Progenitor cell of endocrine pancreas (in vitro differentiated cells): ENCODE results near the gene ZKSCAN4. TPM values are rescaled to one million over a fixed set of nuclear protein-coding genes. Genes with fewer than 3 reads are reported as not detected.

Experiments
- DNase-seq: peaks from one replicate; pipeline ENCODE4 v3.0.0; 2021; ENCODE audit warnings: low spot score; ENCODE audit not compliant: unreplicated experiment
- H3K27ac Mint-ChIP-seq: 2 replicates; pipeline ENCODE4 v1.8.0; 2021; ENCODE audit warnings: mild to moderate bottlenecking, moderate library complexity, mixed read lengths
- H3K27me3 Mint-ChIP-seq: 2 replicates; pipeline ENCODE4 v1.8.0; 2021; ENCODE audit warnings: mixed read lengths
- H3K36me3 Mint-ChIP-seq: 2 replicates; pipeline ENCODE4 v1.8.0; 2022; ENCODE audit warnings: mixed read lengths; ENCODE audit not compliant: insufficient read depth
- H3K4me1 Mint-ChIP-seq: 2 replicates; pipeline ENCODE4 v1.8.0; 2021; ENCODE audit warnings: low read depth, mixed read lengths
- H3K4me3 Mint-ChIP-seq: 2 replicates; pipeline ENCODE4 v1.8.0; 2021; ENCODE audit warnings: low read depth, mild to moderate bottlenecking, moderate library complexity, mixed read lengths
- H3K9me3 Mint-ChIP-seq: 2 replicates; pipeline ENCODE4 v1.8.0; 2021; ENCODE audit warnings: low read depth, mixed read lengths
- total RNA-seq: library from RNA; stranded (reverse); gene quantifications from 2 replicates; pipeline ENCODE4 v1.2.1, GENCODE V29; 2021
- TF ChIP-seq, protein P1 (sequence below): fragments of 200-600 bp; sonication (generic); IDR thresholded peaks from one replicate; pipeline ENCODE4 v1.5.0; 2021; ENCODE audit warnings: antibody characterized with exemption, mild to moderate bottlenecking; ENCODE audit not compliant: unreplicated experiment

ZKSCAN4 gene
- total RNA-seq, 1 donor from 2014 or later, result 9.0 TPM

DNA sequence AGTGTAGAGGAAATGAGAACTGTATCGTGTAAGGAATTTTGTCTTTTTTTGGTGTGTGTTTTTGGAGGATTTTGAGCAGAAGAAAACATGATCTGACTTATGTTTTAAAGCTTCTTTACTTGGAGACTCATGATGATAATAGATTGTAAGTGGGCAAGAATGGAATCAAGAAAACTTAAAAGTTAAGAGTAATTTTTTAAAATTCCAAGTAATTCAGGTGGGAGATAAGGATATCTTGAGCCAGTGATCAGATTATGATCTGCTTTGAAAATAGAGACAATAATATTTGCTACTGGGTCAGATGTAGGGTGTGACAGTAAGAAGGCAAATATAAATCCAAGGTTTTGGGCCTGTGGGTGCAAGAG, 15.6 kb upstream of the ZKSCAN4 start:
- Mint-ChIP-seq H3K36me3 (peaks cover 7% of the 10 kb centered on the region), H3K9me3 (no peaks in the 10 kb centered on the region), H3K27me3 (peaks cover 5% of the 10 kb centered on the region), H3K4me1 (peaks cover 2% of the 10 kb centered on the region), H3K4me3 (no peak overlapping the region), H3K27ac (no peak overlapping the region)
- no peak for DNase-seq
- TF ChIP-seq, protein P1, sequence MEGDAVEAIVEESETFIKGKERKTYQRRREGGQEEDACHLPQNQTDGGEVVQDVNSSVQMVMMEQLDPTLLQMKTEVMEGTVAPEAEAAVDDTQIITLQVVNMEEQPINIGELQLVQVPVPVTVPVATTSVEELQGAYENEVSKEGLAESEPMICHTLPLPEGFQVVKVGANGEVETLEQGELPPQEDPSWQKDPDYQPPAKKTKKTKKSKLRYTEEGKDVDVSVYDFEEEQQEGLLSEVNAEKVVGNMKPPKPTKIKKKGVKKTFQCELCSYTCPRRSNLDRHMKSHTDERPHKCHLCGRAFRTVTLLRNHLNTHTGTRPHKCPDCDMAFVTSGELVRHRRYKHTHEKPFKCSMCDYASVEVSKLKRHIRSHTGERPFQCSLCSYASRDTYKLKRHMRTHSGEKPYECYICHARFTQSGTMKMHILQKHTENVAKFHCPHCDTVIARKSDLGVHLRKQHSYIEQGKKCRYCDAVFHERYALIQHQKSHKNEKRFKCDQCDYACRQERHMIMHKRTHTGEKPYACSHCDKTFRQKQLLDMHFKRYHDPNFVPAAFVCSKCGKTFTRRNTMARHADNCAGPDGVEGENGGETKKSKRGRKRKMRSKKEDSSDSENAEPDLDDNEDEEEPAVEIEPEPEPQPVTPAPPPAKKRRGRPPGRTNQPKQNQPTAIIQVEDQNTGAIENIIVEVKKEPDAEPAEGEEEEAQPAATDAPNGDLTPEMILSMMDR, result no peak

DNA sequence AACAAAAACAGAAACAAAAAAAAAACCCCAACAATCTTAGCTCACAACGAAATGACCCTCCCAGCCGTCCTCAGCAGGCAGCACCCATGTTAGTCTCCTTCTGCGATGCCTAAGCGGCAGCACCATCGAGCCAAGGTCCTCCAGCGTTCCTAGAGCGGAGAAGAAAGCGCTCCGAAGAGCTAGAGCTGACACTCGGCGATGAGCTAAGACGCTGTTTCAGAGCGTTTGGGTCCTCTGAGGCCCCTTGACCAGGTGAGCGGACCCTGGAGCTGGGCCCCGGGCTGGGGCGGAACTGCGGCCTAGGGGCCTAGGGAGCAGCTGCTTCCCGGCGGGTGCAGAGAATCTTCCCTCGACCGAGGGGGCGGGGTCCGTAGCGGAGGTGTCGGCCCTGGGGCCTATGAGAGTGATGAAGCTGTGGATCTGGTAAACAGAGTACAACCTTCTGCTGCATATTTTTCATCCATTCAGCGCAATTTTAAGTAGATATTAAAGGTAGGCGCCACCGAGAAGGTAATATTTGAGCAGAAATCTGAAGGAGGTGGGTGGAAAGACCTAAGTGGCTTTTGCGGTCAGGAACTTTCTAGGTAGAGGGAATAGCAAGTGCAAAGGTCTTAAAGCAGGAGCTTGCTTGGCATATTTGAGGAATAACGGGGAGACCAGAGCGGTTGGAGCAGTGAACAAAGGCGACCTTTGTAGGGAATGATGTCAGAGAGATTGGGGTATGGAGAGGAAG, 15.1 kb upstream of the ZKSCAN4 start, which contains the start of gene ZSCAN26:
Gene ZSCAN26 (plus strand): TSS at position 182 of the 733 bp plus-strand sequence. CDS start 4,777 bp downstream, outside the sequence.
- Mint-ChIP-seq H3K9me3 (no peaks in the 10 kb centered on the region), H3K27ac (no peak within 1 kb of the TSS), H3K4me1 (peaks cover 2% of the 10 kb centered on the region), H3K36me3 (peaks cover 3% of the 10 kb centered on the region), H3K27me3 (peaks cover 5% of the 10 kb centered on the region), H3K4me3 (no peak within 1 kb of the TSS)
- DNase-seq, result peak; percentile 62
- TF ChIP-seq, protein P1, result no peak

DNA sequence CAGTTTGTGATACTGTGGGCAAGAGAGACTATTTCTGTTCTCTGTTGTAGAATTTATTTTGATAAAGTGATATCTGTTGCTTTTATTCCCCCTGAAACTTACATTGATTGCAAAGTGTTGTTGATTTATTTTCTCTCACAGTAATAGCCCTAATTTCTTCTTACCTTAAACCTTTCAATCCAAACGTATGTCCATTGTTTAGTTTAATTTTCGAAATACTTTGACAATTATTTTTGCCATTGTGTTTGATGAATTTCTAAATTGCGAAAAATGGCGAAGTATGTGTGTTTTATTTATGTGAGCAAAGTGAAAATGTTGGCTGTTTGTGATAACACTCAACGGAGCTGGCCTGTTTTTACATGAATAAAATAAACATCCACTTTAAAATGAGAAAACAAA, 14.5 kb upstream of the ZKSCAN4 start:
- DNase-seq, result no peak
- no peak overlapping the region for H3K27ac Mint-ChIP-seq
- no peak overlapping the region for H3K4me3 Mint-ChIP-seq
- H3K4me1 Mint-ChIP-seq, result peaks cover 2% of the 10 kb centered on the region
- H3K9me3 Mint-ChIP-seq, result no peaks in the 10 kb centered on the region
- TF ChIP-seq, protein P1, result no peak
- H3K27me3 Mint-ChIP-seq, result peaks cover 5% of the 10 kb centered on the region
- peaks cover 1% of the 10 kb centered on the region for H3K36me3 Mint-ChIP-seq

DNA sequence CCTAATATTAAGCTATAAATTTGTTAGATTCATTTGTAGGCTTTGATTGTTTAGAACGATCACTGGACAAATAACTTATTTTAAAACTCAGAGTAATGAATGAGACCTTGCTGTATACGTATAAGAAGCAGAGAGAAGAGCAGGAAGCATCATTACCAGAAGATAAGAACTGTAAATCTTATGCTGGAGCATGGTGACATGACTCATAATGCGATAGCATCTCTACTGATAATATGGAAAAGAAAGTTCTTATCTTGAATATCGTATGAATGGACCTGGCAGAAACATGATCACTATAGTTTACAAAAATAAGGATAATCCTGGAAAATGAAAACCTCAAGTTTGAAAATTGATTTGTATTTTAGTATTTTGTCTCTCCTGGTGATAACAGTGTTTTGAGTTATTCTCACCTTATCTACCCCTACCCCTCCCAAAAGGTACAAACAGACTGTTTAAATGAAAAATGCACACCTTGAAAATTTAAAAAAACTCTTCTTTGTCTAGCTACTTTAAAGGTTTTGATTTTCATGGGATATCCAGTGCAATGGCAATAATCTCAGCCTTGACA, 12.8 kb upstream of the ZKSCAN4 start:
- Mint-ChIP-seq H3K36me3 (no peaks in the 10 kb centered on the region), H3K4me3 (no peak overlapping the region), H3K27ac (no peak overlapping the region), H3K27me3 (peaks cover 10% of the 10 kb centered on the region), H3K4me1 (peaks cover 2% of the 10 kb centered on the region), H3K9me3 (no peaks in the 10 kb centered on the region)
- TF ChIP-seq, protein P1, result no peak
- DNase-seq, result no peak

DNA sequence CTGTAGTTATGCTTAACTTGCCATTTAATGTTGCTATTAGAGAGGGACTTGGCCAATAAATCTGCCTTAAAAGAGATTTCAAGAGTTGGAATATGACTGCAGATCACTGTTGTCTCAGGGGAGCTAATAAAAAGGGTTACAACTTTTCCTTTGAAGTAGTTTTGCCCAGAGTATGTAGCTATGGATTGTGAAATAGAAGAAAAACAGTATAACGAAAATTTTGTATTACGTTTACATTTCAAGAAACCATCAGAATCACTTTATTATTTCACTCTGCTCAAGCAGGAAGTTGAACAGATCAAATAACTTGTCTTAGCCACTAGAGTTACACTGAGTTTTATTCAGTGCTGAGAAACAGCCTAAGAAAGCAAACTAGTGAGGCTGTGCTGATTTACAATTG, 11.9 kb upstream of the ZKSCAN4 start:
- no peaks in the 10 kb centered on the region for H3K9me3 Mint-ChIP-seq

More for the DNA sequence above, 11.9 kb upstream of the ZKSCAN4 start:
- Mint-ChIP-seq H3K27me3 (peaks cover 15% of the 10 kb centered on the region), H3K4me1 (peaks cover 2% of the 10 kb centered on the region), H3K4me3 (no peak overlapping the region), H3K27ac (no peak overlapping the region), H3K36me3 (no peaks in the 10 kb centered on the region)
- TF ChIP-seq, protein P1, result no peak
- DNase-seq, result no peak
